GM21528 (cell line): ENCODE data around the gene KIF20B.
"Not testable (repeated sequence)": the region's sequence is repeated elsewhere in the genome, so short reads cannot be mapped to it uniquely, and the experiment has no call there.

Experiments used
- ATAC-seq: cut with Tn5 transposase; IDR thresholded peaks from one replicate; pipeline ENCODE4 v1.9.1; 2021; ENCODE audit warnings: mild to moderate bottlenecking, moderate library complexity; ENCODE audit not compliant: unreplicated experiment, low FRiP score

The KIF20B gene

GRCh38 chr10:89776665-89777064 lies 75.3 kb downstream of the KIF20B start:
- ATAC-seq, result no peak

GRCh38 chr10:89782470-89782869 lies 81.1 kb downstream of the KIF20B start:
- ATAC-seq, result no peak

GRCh38 chr10:89783406-89783805 lies 82.0 kb downstream of the KIF20B start:
- ATAC-seq, result no peak

GRCh38 chr10:89785095-89785494 lies 83.7 kb downstream of the KIF20B start:
- no peak for ATAC-seq

- ATAC-seq, result no peak
Measured at GRCh38 chr10:89789188-89789877, 87.9 kb downstream of the KIF20B start.

- no peak for ATAC-seq
Measured at GRCh38 chr10:89792187-89792586, 90.8 kb downstream of the KIF20B start.

GRCh38 chr10:89793649-89794254 lies 92.4 kb downstream of the KIF20B start:
- peak; percentile 66 for ATAC-seq

GRCh38 chr10:89795840-89796239 lies 94.5 kb downstream of the KIF20B start:
- peak; percentile 82 for ATAC-seq

GRCh38 chr10:89798092-89798491 lies 96.7 kb downstream of the KIF20B start:
- no peak for ATAC-seq

- no peak for ATAC-seq
Measured at GRCh38 chr10:89799573-89799972, 98.2 kb downstream of the KIF20B start.

GRCh38 chr10:89805599-89806013 lies 104.2 kb downstream of the KIF20B start:
- peak; percentile 85 for ATAC-seq

- no peak for ATAC-seq
Measured at GRCh38 chr10:89808842-89809241, 107.5 kb downstream of the KIF20B start.

GRCh38 chr10:89809766-89810165 lies 108.4 kb downstream of the KIF20B start:
- no peak for ATAC-seq

- no peak for ATAC-seq
Measured at GRCh38 chr10:89810908-89811525, 109.6 kb downstream of the KIF20B start.

- ATAC-seq, result no peak
Measured at GRCh38 chr10:89813546-89813945, 112.2 kb downstream of the KIF20B start.

GRCh38 chr10:89814278-89814677 lies 112.9 kb downstream of the KIF20B start:
- no peak for ATAC-seq

GRCh38 chr10:89815049-89815853 lies 113.9 kb downstream of the KIF20B start:
- no peak for ATAC-seq

GRCh38 chr10:89819008-89819407 lies 117.6 kb downstream of the KIF20B start:
- ATAC-seq, result not testable (repeated sequence)
